ENCODE data around the gene SIX5. TPM values are rescaled to one million over a fixed set of nuclear protein-coding genes. Genes with fewer than 3 reads are reported as not detected.

Gene SIX5
- polyA plus RNA-seq, 2 of the 4 experiments (the other 2 are of a cell fraction) = 8.9 to 24.7 TPM

- H3K4me3 ChIP-seq = no peak overlapping the region
- ATAC-seq (no peak), DNase-seq (ENCODE audit: low read depth in 1 of 2, low spot score in 1 of 2) (no peak), FAIRE-seq (no peak)
- POLR2A ChIA-PET = interaction anchor here (0.8 to 1.4 kb wide), 6 partner anchors 12 to 70 kb away, joined by 3 to 8 read pairs (median 4); partner anchors contain the start of gene IRF2BP1
- peaks cover 10% of the 10 kb centered on the region; the same call in 1 of the 3 replicates for H3K4me1 ChIP-seq
- H3K27ac ChIP-seq = peak overlapping the region in 1 of 2 experiments; percentile 61; a peak in 3 of 6 replicates
- no peaks in the 10 kb centered on the region for H3K9me3 ChIP-seq
- no peak overlapping the region for H3K4me2 ChIP-seq
- WGBS (ENCODE audit: missing lambda C conversion rate) = 84% methylated on average over 15 of the region's 18 CpGs
- CTCF ChIA-PET = interaction anchor here (0.5 to 74.3 kb wide), 54 partner anchors 8 to 811 kb away, joined by 3 to 2204 read pairs (median 4); partner anchors contain the start of genes CCDC61, DMPK, DMWD and FOXA3
- TF ChIP-seq EHMT2 (IDR thresholded peaks at IDR 0.05; ENCODE audit: low read depth) (no peak), NR3C1 (IDR thresholded peaks at IDR 0.05) (no peak), NFE2L2 (conservative IDR thresholded peaks at IDR 0.05; ENCODE audit: low read length) (no peak), BHLHE40 (IDR thresholded peaks at IDR 0.05; ENCODE audit: low read depth, low read length) (no peak), CHD4 (IDR thresholded peaks at IDR 0.05; ENCODE audit: borderline replicate concordance) (no peak), ATOH8 (CRISPR knock-in tag; IDR thresholded peaks at IDR 0.05; ENCODE audit: low read depth) (no peak), EP300 (IDR thresholded peaks at IDR 0.05) (no peak), FOSL2 (IDR thresholded peaks at IDR 0.05) (no peak), FOSL2 (CRISPR knock-in tag; IDR thresholded peaks at IDR 0.05) (no peak), HOXB5 (CRISPR knock-in tag; IDR thresholded peaks at IDR 0.05) (no peak), PHF8 (IDR thresholded peaks at IDR 0.05; ENCODE audit: borderline replicate concordance, low read depth) (no peak), RNF2 (IDR thresholded peaks at IDR 0.05; ENCODE audit: borderline replicate concordance, low read depth) (no peak), SMC3 (IDR thresholded peaks at IDR 0.05) (no peak), HDAC2 (IDR thresholded peaks at IDR 0.05) (no peak), CEBPB (IDR thresholded peaks at IDR 0.05) (no peak), HES2 (IDR thresholded peaks at IDR 0.05) (no peak)
These were observed 47.4 kb upstream of the SIX5 start for GRCh38 chr19:45816236-45817009.

- Histone ChIP-seq H3K9me3 (no peaks in the 10 kb centered on the region), H3K4me1 (peaks cover 11% of the 10 kb centered on the region; the same call in 1 of the 3 replicates), H3K27ac (no peak overlapping the region), H3K4me3 (no peak overlapping the region), H3K4me2 (no peak overlapping the region)
- ATAC-seq (no peak), DNase-seq (ENCODE audit: low read depth in 1 of 2, low spot score in 1 of 2) (no peak), FAIRE-seq (no peak)
- TF ChIP-seq ZC3H11A (IDR thresholded peaks at IDR 0.05) (no peak), MAX (IDR thresholded peaks at IDR 0.05) (no peak), TP53 (CRISPR knock-in tag; IDR thresholded peaks at IDR 0.05) (no peak), BHLHE40 (IDR thresholded peaks at IDR 0.05; ENCODE audit: low read depth, low read length) (no peak), EHF (CRISPR knock-in tag; IDR thresholded peaks at IDR 0.05) (no peak), CHD2 (IDR thresholded peaks at IDR 0.05; ENCODE audit: low read length, partially characterized antibody) (no peak), HOXB13 (CRISPR knock-in tag; IDR thresholded peaks at IDR 0.05; ENCODE audit: low read depth) (no peak), CBX2 (IDR thresholded peaks at IDR 0.05; ENCODE audit: borderline replicate concordance, low read depth) (no peak), JUNB (IDR thresholded peaks at IDR 0.05) (no peak), ELK1 (IDR thresholded peaks at IDR 0.05; ENCODE audit: low read depth, low read length) (no peak), HES2 (IDR thresholded peaks at IDR 0.05) (no peak), CBX8 (IDR thresholded peaks at IDR 0.05) (no peak), USF2 (IDR thresholded peaks at IDR 0.05) (no peak)
- CTCF ChIA-PET = interaction anchor here (1.1 to 74.3 kb wide), 13 partner anchors 8 to 201 kb away, joined by 3 to 2204 read pairs (median 18); partner anchors contain the start of genes DMPK, DMWD, FOXA3 and IRF2BP1
- WGBS (ENCODE audit: missing lambda C conversion rate) = 88% methylated on average over 33 of the region's 44 CpGs
- POLR2A ChIA-PET = interaction anchor here (1.0 kb wide), 1 partner anchor 23 kb away, joined by 3 read pairs; the partner anchor contains the start of gene DMWD
These were observed 46.6 kb upstream of the SIX5 start for GRCh38 chr19:45815481-45816216.

Data from A549 (cell line).